ENCODE measurements around the gene CRIP2.

CRIP2 gene

DNA sequence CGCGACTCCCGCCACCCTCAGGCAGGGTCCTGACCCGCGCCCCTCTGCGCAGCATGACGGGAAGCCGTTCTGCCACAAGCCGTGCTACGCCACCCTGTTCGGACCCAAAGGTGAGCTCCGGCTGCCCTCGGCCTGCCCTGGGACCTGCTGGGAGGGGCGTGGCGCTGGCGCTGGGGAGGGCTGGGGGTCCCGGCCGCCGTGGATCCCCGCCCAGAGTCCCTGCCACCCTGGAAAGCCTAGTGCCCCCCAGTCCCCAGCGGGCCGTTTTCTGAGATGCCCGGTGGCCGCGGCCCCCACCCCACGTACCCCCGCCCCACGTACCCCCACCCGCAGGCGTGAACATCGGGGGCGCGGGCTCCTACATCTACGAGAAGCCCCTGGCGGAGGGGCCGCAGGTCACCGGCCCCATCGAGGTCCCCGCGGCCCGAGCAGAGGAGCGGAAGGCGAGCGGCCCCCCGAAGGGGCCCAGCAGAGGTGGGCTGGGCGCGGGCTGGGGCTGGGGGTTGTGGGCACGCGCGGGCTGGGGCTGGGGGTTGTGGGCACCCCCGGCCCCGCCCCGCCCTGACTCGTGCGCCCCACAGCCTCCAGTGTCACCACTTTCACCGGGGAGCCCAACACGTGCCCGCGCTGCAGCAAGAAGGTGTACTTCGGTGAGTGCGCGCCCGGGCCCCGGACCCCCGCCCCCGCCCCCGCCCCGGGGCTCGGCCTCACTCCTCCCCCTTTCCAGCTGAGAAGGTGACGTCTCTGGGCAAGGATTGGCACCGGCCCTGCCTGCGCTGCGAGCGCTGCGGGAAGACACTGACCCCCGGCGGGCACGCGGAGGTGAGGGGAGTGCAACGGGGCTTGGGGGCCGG, 4.0 kb downstream of the CRIP2 start:
- no peak overlapping the region for H3K4me3 ChIP-seq (ENCODE audit: low read length)
- no peaks in the 10 kb centered on the region for H4K20me1 ChIP-seq (ENCODE audit: control insufficient read depth, insufficient read depth, low read depth, low read length)
- TF ChIP-seq EZH2phosphoT487 (IDR thresholded peaks at IDR 0.05; ENCODE audit: borderline replicate concordance, low read length) (no peak), CTCF (IDR thresholded peaks at IDR 0.05; ENCODE audit: low read depth, low read length, poor library complexity, severe bottlenecking) (no peak)
- H3K36me3 ChIP-seq (ENCODE audit: control insufficient read depth, low read length), result no peaks in the 10 kb centered on the region
- no peaks in the 10 kb centered on the region for H3K9me2 ChIP-seq (replicated peaks; ENCODE audit: control insufficient read depth, low read length)
- peaks cover 35% of the 10 kb centered on the region for H3K4me1 ChIP-seq (ENCODE audit: control insufficient read depth, low read length)
- no peaks in the 10 kb centered on the region for H3K9me3 ChIP-seq (ENCODE audit: control insufficient read depth, insufficient read depth, low read length)
- no peak overlapping the region for H3K27ac ChIP-seq (ENCODE audit: low read depth, low read length)
- H3F3A ChIP-seq (ENCODE audit: control insufficient read depth, insufficient read depth), result no peaks in the 10 kb centered on the region
- peaks cover 46% of the 10 kb centered on the region for H3K27me3 ChIP-seq (ENCODE audit: control insufficient read depth, low read length)
- no peak overlapping the region for H3K4me2 ChIP-seq (ENCODE audit: low read length)
- no peaks in the 10 kb centered on the region for H3K79me2 ChIP-seq (ENCODE audit: control insufficient read depth, low read length)

GRCh38 chr14:105479431-105480158, 5.0 kb downstream of the CRIP2 start:
- Histone ChIP-seq H4K20me1 (ENCODE audit: control insufficient read depth, insufficient read depth, low read depth, low read length) (no peaks in the 10 kb centered on the region), H3K9me2 (replicated peaks; ENCODE audit: control insufficient read depth, low read length) (no peaks in the 10 kb centered on the region), H3K27me3 (ENCODE audit: control insufficient read depth, low read length) (peaks cover 50% of the 10 kb centered on the region), H3K4me1 (ENCODE audit: control insufficient read depth, low read length) (peaks cover 29% of the 10 kb centered on the region), H3K36me3 (ENCODE audit: control insufficient read depth, low read length) (no peaks in the 10 kb centered on the region), H3K9me3 (ENCODE audit: control insufficient read depth, insufficient read depth, low read length) (no peaks in the 10 kb centered on the region), H3K4me2 (ENCODE audit: low read length) (no peak overlapping the region), H3K4me3 (ENCODE audit: low read length) (no peak overlapping the region), H3K27ac (ENCODE audit: low read depth, low read length) (no peak overlapping the region), H3K79me2 (ENCODE audit: control insufficient read depth, low read length) (no peaks in the 10 kb centered on the region), H3F3A (ENCODE audit: control insufficient read depth, insufficient read depth) (no peaks in the 10 kb centered on the region)
- TF ChIP-seq CTCF (IDR thresholded peaks at IDR 0.05; ENCODE audit: low read depth, low read length, poor library complexity, severe bottlenecking) (no peak), EZH2phosphoT487 (IDR thresholded peaks at IDR 0.05; ENCODE audit: borderline replicate concordance, low read length) (no peak)

- no peaks in the 10 kb centered on the region for H3F3A ChIP-seq (ENCODE audit: control insufficient read depth, insufficient read depth)
- H3K9me2 ChIP-seq (replicated peaks; ENCODE audit: control insufficient read depth, low read length), result no peaks in the 10 kb centered on the region
- H3K4me1 ChIP-seq (ENCODE audit: control insufficient read depth, low read length), result peaks cover 23% of the 10 kb centered on the region
- H3K4me3 ChIP-seq (ENCODE audit: low read length), result no peak overlapping the region
- no peak overlapping the region for H3K4me2 ChIP-seq (ENCODE audit: low read length)
- H3K36me3 ChIP-seq (ENCODE audit: control insufficient read depth, low read length), result no peaks in the 10 kb centered on the region
- no peaks in the 10 kb centered on the region for H3K9me3 ChIP-seq (ENCODE audit: control insufficient read depth, insufficient read depth, low read length)
- TF ChIP-seq EZH2phosphoT487 (IDR thresholded peaks at IDR 0.05; ENCODE audit: borderline replicate concordance, low read length), result no peak
- no peak for TF ChIP-seq CTCF (IDR thresholded peaks at IDR 0.05; ENCODE audit: low read depth, low read length, poor library complexity, severe bottlenecking)
- peaks cover 50% of the 10 kb centered on the region for H3K27me3 ChIP-seq (ENCODE audit: control insufficient read depth, low read length)
- no peaks in the 10 kb centered on the region for H4K20me1 ChIP-seq (ENCODE audit: control insufficient read depth, insufficient read depth, low read depth, low read length)
- no peak overlapping the region for H3K27ac ChIP-seq (ENCODE audit: low read depth, low read length)
- H3K79me2 ChIP-seq (ENCODE audit: control insufficient read depth, low read length), result no peaks in the 10 kb centered on the region
Measured at GRCh38 chr14:105480199-105480746, 5.7 kb downstream of the CRIP2 start.
